DMS53 treated with DMSO at 0.1 percent for 48 hours (cell line): Measurements from ENCODE around the gene CTR9.

Source experiments
- DNase-seq: peaks from one replicate; lab custom pipeline; 2025; ENCODE audit not compliant: unreplicated experiment; lab: John Stamatoyannopoulos, UW

The CTR9 gene

DNA sequence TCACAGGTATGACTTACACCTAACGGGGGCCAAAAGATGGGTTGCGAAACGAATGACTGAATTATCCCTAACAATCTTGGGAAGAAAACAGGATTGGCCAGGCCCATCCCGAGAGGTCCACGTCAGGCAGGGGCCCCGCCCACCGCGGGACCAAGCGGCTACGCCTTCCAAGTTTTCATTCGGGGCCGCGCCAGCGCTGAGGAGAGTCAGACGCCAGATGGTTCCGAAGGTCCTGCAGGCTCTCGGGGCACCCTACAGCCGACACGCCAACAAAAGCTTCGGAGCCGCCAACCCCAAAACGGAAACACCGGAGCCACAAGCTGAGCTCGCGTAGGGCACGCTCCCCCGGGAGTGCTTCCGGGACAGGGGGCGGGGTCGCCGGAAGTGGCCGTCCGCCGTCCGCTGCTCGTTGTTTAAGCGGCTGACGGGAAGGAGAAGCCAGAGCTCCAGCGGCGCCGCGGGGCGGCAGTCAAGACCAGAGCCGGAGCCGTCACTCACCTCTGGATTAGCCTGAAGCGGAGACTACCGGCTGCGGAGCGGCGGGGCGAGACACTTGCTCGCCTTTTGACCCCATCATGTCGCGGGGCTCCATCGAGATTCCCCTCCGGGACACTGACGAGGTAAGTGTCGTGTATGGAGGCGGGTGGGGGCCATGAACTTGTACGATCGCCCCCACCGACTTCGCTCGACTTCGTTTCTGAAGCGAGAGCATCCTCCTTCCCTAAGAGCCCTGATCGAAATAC is at the start of gene CTR9:
Gene CTR9 (plus strand): TSS at position 409 of the 743 bp plus-strand sequence. CDS start 167 bp downstream, at position 576.
- peak; percentile 98 for DNase-seq

DNA sequence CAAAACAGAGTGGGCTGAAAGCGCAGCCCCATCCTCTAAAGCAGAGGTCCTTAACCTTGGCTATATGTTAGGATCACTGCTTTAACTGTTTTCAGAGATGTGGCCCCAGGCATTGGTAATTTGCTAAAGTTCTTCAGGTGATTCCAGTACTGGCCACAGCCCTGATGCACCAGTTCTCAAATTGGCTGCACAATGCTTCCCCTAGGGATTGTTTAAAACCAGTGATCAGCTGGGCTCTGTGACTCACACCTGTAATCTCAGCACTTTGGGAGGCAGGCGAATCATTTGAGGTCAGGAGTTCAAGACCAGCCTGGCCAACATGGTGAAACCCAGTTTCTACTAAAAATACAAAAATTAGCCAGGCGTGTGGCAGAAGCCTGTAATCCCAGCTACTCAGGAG is 49.1 kb upstream of the CTR9 start:
- no peak for DNase-seq

DNA sequence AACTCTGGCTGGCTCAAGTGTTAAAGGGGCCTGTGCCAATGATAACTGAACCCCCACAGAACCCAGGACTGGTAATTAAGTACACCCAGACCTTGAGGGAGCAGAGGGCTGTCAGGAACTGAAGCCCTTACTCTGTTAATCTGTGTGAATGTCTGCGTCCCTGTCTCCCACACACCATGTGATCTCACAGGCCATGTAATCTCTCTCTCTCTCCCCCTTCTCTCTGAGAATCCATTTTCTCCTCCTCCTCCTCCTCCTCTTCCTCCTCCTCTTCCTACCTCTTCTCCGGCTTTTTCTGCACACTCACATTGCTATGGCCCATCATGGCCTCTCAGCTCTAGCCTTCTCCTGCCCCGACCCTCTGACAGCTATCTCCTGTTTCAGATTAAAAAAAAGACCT is 42.9 kb upstream of the CTR9 start:
- no peak for DNase-seq

DNA sequence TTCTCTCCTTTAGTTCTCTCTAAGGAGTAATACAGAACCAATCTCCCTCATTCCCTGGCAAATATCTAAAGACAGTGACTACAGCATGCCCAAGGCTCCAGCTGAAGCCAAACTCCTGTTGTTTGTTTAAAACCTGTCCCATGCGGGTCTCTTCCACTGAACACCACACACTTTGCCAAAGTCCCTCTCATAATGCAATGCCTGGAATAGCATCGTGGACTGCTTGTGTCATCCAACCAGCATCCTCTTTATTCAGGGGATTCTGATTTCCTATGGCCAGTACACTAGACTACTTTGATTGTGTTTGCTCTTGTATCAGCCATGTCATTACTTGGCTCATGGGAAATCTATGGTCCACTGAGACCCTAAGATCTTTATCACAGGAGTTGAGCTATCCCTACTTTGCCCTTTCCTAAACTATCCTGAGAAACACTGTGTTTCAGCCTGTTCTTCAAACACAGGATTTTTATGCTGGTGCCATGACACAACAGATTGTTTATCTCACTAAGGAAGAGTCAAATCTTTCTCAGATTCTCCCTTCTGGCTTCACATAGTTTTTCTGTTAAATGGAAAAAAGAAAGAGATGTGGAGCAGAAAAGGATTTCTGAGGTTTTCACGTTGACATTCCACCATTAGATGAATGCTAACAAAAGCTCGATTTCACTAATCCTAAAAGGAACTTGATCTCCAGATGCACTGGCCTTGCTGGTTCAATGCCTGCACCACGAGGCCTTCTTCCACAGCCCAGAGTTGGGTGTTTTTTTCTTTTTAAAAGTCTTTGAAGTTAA is 41.6 kb upstream of the CTR9 start:
- DNase-seq = no peak

DNA sequence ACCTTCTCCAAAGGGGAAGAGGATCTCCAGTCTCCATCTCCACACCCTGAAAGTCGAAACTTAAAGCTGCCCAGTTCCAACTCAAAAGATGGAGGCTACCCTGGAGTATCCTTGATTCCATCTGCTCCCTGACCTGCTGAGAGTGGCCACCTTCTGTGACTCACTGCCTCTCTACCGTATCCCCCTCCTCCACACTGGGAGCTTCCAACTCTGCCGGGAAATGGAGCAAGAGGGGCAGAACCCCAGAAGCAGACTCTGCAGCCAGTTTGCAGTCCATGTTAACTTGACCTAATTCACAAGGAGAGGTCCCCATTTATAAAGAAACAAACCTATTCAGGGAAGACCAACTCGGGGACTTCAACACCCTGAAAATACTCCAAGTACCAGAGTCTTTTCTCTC is 35.5 kb upstream of the CTR9 start:
- DNase-seq = no peak

DNA sequence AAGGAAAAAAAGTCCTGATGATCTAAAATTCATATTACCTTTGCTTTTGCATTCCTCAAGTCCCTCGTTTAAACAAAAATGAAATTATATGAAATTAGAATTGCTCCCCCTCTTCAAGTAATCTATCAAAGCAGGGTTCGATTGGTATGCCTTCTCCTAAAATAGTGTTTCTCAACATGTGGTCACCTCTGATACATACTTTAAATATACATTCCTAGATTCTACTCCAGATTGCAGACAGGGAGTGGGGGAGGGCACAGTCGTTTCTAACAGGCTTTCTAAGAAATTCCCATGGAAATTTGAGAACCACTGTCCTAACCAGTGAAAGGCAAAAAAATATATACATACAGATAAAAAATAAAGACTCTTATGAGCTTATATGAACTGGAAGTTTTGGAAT is 34.9 kb upstream of the CTR9 start:
- no peak for DNase-seq

DNA sequence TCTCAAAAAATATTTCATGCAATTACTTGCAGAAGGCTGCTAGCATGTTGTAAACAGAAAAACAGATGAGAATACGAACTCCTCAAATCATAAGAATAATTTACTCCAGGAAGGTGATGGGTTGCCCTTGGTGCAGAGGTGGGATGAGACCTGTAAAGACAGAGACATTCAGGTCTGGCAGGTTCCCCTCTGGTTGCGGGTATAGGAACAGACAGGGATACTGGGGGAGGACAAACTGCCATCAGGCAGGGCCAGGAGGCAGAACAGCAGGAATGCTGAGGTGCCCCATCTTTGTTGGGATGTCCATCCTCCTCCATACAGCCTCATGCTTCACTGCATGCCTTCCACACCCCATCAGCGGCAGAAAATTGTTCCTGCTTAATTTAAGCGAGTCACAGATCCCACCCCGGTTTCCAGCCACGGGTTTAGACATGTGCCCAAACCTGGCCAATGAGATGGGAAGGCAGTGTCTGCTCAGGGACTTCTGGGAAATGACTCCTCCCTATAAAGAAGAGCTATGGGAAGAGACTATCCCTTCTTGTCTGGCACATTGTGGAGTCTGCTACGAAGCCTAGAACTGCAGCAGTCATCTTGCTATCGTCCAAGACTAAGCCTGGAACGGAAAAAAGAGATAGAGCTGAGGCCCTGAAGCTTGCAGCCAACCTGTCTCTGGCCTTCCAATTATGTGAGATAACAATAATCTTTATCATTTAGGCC is 34.3 kb upstream of the CTR9 start:
- no peak for DNase-seq

DNA sequence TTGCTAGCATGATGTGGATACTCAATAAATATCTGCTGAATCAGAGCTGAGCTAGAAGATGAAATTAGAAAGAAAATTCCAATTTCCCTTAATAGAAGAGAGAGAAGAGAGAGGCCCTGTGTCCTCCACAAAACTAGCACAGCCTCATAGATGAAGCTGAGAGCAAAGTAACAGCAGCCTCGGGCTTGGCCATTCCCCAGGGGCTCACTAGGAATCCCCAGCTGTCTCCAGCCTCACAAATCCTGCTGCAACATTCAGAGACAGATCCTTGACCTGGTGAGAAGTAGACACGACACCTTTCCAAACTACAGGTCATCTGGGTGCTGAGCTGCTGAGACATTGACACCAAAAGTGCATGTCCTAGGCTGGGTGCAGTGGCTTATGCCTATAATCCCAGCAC is 31.4 kb upstream of the CTR9 start:
- no peak for DNase-seq

DNA sequence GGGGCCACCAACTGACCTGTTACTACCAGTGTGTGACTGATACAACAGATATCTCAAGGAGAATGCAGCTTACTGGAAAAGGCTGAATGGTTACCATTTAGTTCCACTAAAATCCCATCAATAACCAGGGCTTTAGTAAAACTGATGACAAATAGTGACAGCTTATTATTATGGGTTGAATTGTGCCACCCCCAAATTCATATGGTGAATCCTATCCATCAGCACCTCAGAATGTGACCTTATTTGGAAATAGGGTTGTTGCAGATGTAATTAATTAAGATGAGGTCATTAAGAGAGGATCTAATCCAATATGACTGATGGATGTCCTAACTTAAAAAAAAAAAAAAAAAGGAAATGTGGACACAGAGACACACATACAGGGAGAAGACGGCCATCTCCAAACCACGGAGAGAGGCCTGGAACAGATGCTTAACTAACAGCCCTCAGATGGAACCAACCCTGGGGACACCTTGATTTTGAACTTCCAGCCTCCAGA is 30.1 kb upstream of the CTR9 start:
- no peak for DNase-seq

DNA sequence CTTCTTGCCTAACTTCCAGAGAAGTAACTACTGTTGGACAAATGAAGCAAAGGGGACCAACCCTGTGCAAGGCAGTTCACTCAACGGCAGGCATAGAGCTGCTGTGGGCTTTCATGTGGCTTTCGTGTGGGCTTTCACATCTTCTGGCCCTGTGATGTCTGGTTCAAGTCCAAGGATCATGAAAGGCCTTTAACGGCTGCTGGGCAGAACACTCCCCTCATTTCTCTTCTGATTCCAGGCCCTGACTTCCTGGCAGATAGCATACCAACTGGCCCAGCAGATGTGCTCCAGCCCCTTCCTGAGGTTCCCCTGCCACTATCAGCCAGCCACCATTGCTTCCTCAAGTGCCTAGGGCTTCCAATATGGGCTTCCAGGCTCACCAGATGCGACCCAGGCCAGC is 28.7 kb upstream of the CTR9 start:
- no peak for DNase-seq

DNA sequence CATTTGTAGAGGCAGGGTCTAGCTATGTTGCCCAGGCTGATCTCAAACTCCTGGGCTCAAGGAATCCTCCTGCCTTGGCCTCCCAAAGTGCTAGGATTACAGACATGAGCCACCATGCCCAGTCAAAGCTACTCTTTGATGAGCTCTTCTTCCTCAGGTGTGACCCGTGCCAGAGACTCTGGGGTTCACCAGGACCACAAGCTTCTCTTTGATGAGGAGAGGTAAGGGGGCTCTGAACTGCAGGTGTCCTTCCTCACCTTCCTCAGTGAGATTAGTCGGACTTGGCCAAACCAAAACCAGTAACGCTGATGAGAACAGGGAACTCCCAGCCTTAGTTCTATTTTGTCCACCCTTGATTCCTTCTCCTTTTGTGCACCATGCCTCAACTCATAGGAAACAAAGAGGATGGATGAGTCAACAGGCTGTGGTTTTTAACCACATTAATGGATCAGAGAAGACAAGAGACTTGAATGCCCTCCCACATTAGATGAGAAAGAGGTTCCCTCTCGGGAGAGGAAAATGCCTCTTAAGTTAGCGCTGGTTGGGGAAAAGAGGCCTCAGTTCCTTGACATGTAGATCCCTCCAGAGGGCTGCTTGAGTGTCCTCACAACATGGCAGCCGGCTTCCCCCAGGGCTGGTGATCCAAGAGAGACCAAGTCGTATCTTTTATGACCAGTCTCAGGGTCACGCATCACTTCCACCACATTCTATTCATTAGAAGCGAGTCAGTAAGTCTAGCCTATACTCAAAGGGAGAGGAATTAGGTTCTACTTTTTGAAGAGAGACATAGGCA is 25.7 kb upstream of the CTR9 start:
- DNase-seq = no peak

DNA sequence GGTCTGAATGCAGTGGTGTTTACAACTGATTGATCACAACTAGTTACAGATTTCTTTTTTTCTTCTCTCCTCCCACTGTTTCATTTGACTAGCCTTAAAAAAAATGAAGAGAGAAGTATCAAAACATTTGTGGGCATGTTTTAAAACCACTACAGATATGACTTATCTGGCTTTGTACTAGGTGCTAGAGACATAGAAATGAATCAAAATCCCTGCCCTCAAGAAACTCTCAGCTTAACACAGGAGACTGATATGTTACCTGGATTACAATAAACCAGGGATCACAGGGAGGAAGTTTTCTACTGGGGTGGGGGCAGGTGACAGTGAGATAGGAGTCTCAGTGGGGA is 25.2 kb upstream of the CTR9 start:
- DNase-seq = no peak

DNA sequence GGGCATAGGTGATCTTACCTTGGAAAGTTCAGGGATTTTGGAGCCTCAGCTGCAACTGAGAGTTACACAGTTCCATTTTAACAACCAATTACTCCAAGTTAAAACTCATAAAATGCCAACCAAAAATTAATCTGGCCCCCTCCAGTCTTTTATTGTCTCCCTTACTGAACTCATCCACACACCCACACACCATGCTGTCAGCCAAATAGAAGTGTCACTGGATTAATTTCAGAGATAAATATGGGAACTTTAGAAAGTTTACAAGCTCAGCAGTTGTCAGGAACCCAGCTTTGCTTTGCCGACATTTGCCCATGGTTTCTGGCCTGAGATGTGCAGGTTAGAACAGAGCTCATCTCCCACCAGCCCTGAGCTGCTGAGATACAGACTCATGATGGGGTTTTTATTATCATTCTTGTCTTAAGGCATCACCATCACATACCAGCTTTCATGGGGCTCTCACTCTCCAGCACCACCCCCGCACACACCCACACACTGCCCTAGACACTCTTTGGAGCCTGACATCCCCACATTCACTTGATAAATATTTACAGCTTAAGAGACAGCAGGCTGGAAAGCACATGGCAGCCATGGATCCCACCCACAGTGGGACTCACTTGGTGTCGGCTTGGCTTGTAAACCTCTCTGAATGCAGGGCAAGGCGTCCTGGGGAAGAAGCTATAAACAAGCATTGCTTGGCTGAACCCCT is 23.7 kb upstream of the CTR9 start:
- no peak for DNase-seq

DNA sequence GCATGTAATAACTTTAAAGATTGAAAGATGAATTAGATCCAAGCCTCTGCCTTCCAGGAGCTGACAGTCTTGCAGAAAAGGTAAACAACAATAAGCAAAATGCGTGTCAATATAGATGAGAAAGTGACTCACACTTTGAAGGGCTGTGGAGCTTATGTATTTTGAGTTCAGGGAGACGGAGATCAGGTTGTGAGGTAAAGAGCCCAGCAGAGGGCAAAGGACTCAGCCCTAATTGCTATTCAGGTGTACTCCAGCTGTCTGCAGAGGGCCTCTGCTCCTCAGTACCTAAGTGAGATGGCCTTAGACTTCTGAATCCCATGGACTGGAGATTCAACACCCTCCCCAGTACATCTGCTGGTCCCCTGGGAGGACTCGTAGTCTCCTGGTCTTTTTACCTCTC is 22.9 kb upstream of the CTR9 start:
- no peak for DNase-seq

DNA sequence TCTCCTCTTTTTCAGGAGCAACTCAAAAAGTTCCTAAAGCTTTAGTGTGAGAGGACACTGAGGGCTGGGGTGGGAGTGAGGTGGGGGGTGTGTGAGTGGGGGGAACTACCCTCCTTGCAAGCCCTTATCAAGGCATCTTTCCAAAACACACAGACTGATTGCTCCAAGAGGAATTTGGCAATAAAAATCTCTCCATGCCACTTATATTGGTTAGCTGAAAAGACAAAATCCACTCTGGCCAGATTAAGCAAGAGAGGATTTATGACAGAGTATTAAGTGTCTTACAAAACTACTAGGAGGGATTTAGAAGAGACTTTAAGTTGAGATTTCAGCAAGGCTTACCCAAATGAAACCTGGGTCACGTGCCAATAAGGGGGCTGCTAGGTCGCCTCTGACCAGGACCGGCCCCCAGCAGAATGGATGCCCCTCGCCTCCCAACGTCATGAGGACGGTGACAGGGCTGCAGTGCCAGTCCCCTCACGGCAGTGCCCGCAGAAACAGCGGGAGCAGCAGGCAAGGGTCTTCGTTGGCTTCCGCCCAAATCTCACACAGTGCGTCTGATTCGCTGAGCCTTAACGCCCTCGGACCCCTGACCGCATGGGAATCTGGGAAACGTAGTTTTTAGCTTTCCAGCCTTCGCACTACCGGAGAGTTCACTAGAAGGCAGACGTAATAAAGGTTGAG is 22.1 kb upstream of the CTR9 start:
- no peak for DNase-seq

DNA sequence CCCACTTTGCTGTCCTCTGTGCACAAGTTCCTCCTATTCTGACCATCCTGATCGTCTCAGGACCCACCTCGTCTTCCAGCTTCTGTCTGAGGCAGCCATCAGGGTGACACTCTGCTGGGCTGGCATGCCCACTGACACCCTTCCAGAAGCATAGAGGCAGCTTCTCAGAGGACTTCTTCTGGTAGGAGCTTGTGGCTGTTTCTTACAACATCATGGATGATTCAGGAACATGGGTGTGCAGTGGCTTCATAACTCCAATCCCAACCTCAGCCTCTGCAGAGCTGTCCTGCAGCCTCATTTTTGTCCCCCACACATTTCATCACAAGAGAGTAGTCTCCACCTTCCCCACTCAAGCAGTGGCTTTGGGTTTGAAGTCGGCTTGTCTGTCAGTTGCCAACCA is 20.9 kb upstream of the CTR9 start:
- no peak for DNase-seq

DNA sequence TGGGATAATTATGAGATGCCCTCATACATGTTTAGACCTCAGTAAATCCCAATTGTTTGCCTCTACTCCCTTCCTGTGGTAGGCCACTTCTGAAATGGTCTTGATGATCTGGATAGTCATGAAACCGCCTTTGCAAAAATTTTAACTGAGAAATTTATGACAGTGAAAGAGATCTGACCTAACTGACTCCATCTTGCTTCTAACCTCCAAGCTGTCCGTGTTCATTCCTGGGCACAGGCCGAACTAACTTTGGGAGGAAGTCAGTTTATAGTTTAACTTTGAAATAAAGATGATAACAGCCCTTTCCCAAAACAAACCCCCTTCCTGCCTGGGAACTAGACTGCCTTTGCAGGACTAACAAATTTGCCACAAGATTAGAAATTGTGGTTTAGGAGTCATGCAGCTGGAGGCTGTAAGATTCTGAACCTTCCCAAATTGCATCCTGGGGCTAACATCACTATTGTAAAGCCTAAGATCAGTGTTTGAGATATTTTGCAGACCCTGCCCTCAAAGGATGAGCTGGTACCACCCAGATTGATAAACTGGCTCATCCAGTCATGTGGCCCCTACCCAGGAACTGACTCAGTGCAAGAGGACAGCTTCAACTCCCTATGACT is 19.9 kb upstream of the CTR9 start:
- no peak for DNase-seq

DNA sequence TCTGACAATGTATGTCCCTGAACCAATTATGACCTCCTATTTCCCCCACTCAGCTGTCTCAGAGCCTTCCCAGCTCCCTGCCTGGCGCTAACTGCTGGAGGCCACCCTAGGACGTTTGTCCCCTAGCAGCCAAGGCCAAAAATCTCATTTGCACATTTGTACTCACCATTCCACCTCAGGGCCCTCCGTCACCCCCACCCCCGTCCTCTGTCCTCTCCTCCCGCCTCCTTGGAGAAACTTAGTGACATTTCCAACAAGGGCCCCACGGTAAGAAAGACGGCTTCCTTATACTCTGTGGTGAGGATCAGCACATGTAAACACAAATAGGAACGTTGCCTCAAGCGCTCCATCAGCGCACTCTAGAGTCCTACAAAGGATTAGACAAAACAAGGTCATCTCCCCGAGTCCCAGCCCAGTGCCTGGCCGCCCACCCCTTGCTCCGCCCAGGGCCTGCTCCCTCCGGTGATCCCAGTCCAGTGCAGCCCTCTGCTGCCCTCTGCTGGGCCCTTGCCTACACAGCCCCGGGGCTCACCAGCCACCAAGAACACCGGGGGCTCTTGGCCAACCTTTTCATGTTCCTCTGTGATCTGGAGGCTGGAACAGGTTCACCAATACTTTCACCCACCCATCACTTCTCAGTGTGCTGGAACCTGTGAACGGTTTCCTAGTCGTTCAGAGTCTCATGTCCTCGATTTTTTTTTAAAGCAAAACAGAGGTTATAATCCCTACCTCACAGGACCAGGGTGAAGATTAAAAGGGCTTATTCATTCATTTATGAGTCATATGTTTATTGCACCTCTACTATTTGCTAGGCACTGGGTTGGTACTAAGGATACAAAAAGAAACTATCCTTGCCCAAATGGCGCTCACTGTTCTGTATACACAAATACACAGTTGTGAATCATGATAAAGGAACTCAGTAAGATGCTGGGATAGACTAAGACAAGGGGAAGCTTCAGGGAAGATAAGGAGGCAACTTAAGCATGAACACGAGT is 15.3 kb upstream of the CTR9 start:
- DNase-seq = peak; percentile 85
